ENCODE results near the gene PPP1R3G. TPM values are rescaled to one million over a fixed set of nuclear protein-coding genes. Genes with fewer than 3 reads are reported as not detected.

The PPP1R3G gene
- total and polyA plus RNA-seq, 2 of the 13 experiments (the other 11 are each of a cell fraction or from before 2014, with no cell fraction given) = 1.2 to 1.3 TPM

- TF ChIP-seq ZBED4 (CRISPR knock-in tag; IDR thresholded peaks at IDR 0.05; ENCODE audit: borderline replicate concordance) = peak; percentile 95; the same call in 1 of the 2 replicates
- no peak for TF ChIP-seq TEF (CRISPR knock-in tag; IDR thresholded peaks at IDR 0.05)
- TF ChIP-seq ZBTB40 (IDR thresholded peaks at IDR 0.05) = no peak
- peak; percentile 93 for TF ChIP-seq ZBTB40 (CRISPR knock-in tag; IDR thresholded peaks at IDR 0.05)
- TF ChIP-seq ZNF572 (CRISPR knock-in tag; IDR thresholded peaks at IDR 0.05) = no peak; the same call in 1 of the 2 replicates
Measured at GRCh38 chr6:5068153-5068751, 16.9 kb upstream of the PPP1R3G start (continued).
